GM12878 (cell line): ENCODE measurements around the gene TPRG1. TPM values are rescaled to one million over a fixed set of nuclear protein-coding genes. Genes with fewer than 3 reads are reported as not detected.

ENCODE experiments used
- ATAC-seq: fragments of 200-7000 bp; cut with Tn5 transposase; 3 replicates; pipeline ENCODE4 v1.9.1; 2020; ENCODE audit warnings: mild to moderate bottlenecking, moderate library complexity
- BruUV-seq: library from RNA; stranded (reverse); fragments of 400-500 nt; replicated peaks from 2 replicates; lab custom pipeline; 2021; lab: Mats Ljungman, UMichigan
- CTCF ChIA-PET: fragments of 300-600 bp; sonication (Branson Sonifier 250); formaldehyde crosslinking; extraction: SDS; loops from one replicate; lab custom pipeline; 2021; ENCODE audit warnings: inconsistent platforms; lab: Yijun Ruan, JAX
- POLR2A ChIA-PET: fragments of 350-600 bp; formaldehyde crosslinking; extraction: SDS; loops from one replicate; lab custom pipeline; 2021; ENCODE audit warnings: inconsistent platforms; lab: Charles Lee
- RAD21 ChIA-PET: fragments of 300-600 bp; sonication (Branson Sonifier 250); formaldehyde crosslinking; loops from one replicate; lab custom pipeline; 2023; ENCODE audit warnings: antibody characterized with exemption; ENCODE audit not compliant: unreplicated experiment; lab: Charles Lee
- SMC1A ChIA-PET: fragments of 300-600 bp; sonication (Branson Sonifier 250); formaldehyde crosslinking; loops from one replicate; lab custom pipeline; 2023; ENCODE audit not compliant: unreplicated experiment, uncharacterized antibody; lab: Charles Lee
- DNase-seq: peaks from one replicate; pipeline ENCODE4 v3.0.0-alpha.2; 2011; ENCODE audit warnings: low read depth, low spot score
- FAIRE-seq: peaks from 3 replicates; lab custom pipeline; 2011; peaks lifted over from hg19 to GRCh38; lab: Jason Lieb, UNC
- H2AFZ ChIP-seq: 2 replicates; pipeline ENCODE4 v1.6.0; 2011; ENCODE audit warnings: low read depth, low read length, control low read depth; ENCODE audit not compliant: control insufficient read depth
- H3K27ac ChIP-seq: 2 replicates; pipeline ENCODE4 v1.5.1; 2011; ENCODE audit warnings: control low read depth; ENCODE audit not compliant: control insufficient read depth, insufficient read depth
- H3K27me3 ChIP-seq, 2 experiments: replicated peaks in 1 of 2; 2 replicates each; pipeline versions ENCODE4 v1.6.0 to v1.6.1; 2011; ENCODE audit warnings: low read length in 1 of 2; ENCODE audit not compliant: control insufficient read depth in 2 of 2, insufficient read depth in 2 of 2
- H3K36me3 ChIP-seq, 2 experiments: 2 replicates each; pipeline ENCODE4 v1.5.1; 2011; ENCODE audit warnings: low read length in 1 of 2; ENCODE audit not compliant: control insufficient read depth in 2 of 2, insufficient read depth in 2 of 2
- H3K4me1 ChIP-seq: 2 replicates; pipeline ENCODE4 v1.6.1; 2011; ENCODE audit warnings: mild to moderate bottlenecking, low read length, moderate library complexity, mixed read lengths; ENCODE audit not compliant: control insufficient read depth, insufficient read depth
- H3K4me2 ChIP-seq: 2 replicates; pipeline ENCODE4 v1.6.0; 2011; ENCODE audit warnings: control low read depth; ENCODE audit not compliant: control insufficient read depth, insufficient read depth
- H3K4me3 ChIP-seq: fragments of 200-600 bp; sonication (generic); 2 replicates; pipeline ENCODE4 v1.5.1; 2016
- H3K79me2 ChIP-seq: 2 replicates; pipeline ENCODE4 v1.6.0; 2011; ENCODE audit warnings: low read length; ENCODE audit not compliant: control insufficient read depth, insufficient read depth
- H3K9ac ChIP-seq: 2 replicates; pipeline ENCODE4 v1.8.0; 2011; ENCODE audit warnings: low read length, control low read depth, mixed read lengths; ENCODE audit not compliant: control insufficient read depth, insufficient read depth
- H3K9me3 ChIP-seq: replicated peaks from 3 replicates; pipeline ENCODE4 v1.5.1; 2011; ENCODE audit warnings: mild to moderate bottlenecking, low read length; ENCODE audit not compliant: control insufficient read depth, insufficient read depth
- H4K20me1 ChIP-seq: 2 replicates; pipeline ENCODE4 v1.6.0; 2011; ENCODE audit not compliant: control insufficient read depth, insufficient read depth
- CHD4 ChIP-seq: fragments of 200-600 bp; sonication (generic); IDR thresholded peaks from 2 replicates; pipeline ENCODE4 v1.6.1; 2016; ENCODE audit warnings: mild to moderate bottlenecking
- FOS ChIP-seq: IDR thresholded peaks from 3 replicates; pipeline ENCODE4 v1.6.1; 2011; ENCODE audit warnings: borderline replicate concordance; ENCODE audit not compliant: insufficient read length; ENCODE audit errors: extremely low read depth
- MYB ChIP-seq: fragments of 150-350 bp; IDR thresholded peaks from 2 replicates; pipeline ENCODE4 v1.6.1; 2014; ENCODE audit warnings: mild to moderate bottlenecking, low read depth, low read length, borderline replicate concordance
- RAD21 ChIP-seq: IDR thresholded peaks from 2 replicates; pipeline ENCODE4 v1.6.1; 2011; ENCODE audit warnings: mild to moderate bottlenecking, low read depth, low read length, moderate library complexity; ENCODE audit not compliant: insufficient read depth
- SIN3A ChIP-seq: IDR thresholded peaks from 2 replicates; pipeline ENCODE4 v1.6.1; 2012; ENCODE audit warnings: low read depth, low read length, improper control_type of control experiment
- ZNF622 ChIP-seq: fragments of 450-650 bp; IDR thresholded peaks from 2 replicates; pipeline ENCODE4 v1.6.1; 2017; ENCODE audit warnings: mild to moderate bottlenecking, inconsistent platforms
- WGBS: methylation state at CpG from one replicate; pipeline ENCODE4 v1.1.6; 2016; ENCODE audit warnings: low lambda C conversion rate; ENCODE audit not compliant: insufficient replicate concordance, insufficient coverage; ENCODE audit errors: missing lambda C conversion rate; 5-methylcytosine and 5-hydroxymethylcytosine counted together
- in situ Hi-C: fragments of 300-500 bp; cut with MboI; formaldehyde crosslinking; loops from 9 replicates; pipeline ENCODE4 v1.14.3; 2018; ENCODE audit warnings: mixed read lengths
- intact Hi-C: fragments of 100-400 bp; cut with micrococcal nuclease; formaldehyde crosslinking; loops from one replicate; pipeline ENCODE4 v1.14.2; 2022; ENCODE audit not compliant: unreplicated experiment
- polyA plus RNA-seq, 11 experiments: library from polyadenylated mRNA; depleted of rRNA in 4 of 11; unstranded in 6 of 11; stranded (reverse) in 5 of 11; fragments of >200 nt; fragmentation: Nextera tagmentation in 4 of 11; fragmentation: Illumina TruSeq in 1 of 11; extraction: Ambion mirVana in 4 of 11; extraction: Trizol in 1 of 11; gene quantifications; 1 replicate in 1 of 11; 2 replicates in 10 of 11; pipeline versions ENCODE4 v1.2.1 to v1.2.3, GENCODE V29; 2011 to 2016; ENCODE audit warnings: inconsistent platforms in 2 of 11, missing spikeins in 2 of 11, low read depth in 1 of 11
- total RNA-seq, 4 experiments: library from RNA; depleted of rRNA in 3 of 4; stranded (reverse); fragments of >200 nt in 3 of 4; fragmentation: Illumina TruSeq in 1 of 4; extraction: Trizol in 1 of 4; gene quantifications; 2 replicates each; pipeline versions ENCODE4 v1.2.1 to v1.2.3, GENCODE V29; 2013 to 2021
- TF ChIP-seq, protein P1 (sequence below): IDR thresholded peaks from 2 replicates; pipeline ENCODE4 v1.6.1; 2012; ENCODE audit warnings: low read depth, low read length, improper control_type of control experiment
- TF ChIP-seq, protein P2 (sequence below), 3 experiments: IDR thresholded peaks in 2 of 3; conservative IDR thresholded peaks in 1 of 3; 2 replicates each; pipeline ENCODE4 v1.5.1; 2011; ENCODE audit warnings: low read depth in 3 of 3, low read length in 3 of 3, mild to moderate bottlenecking in 3 of 3, control low read depth in 2 of 3, moderate library complexity in 2 of 3, inconsistent platforms in 1 of 3, mixed read lengths in 1 of 3; ENCODE audit not compliant: control insufficient read depth in 2 of 3, insufficient read depth in 1 of 3; ENCODE audit errors: extremely low read depth in 1 of 3
- TF ChIP-seq, protein P3 (sequence below): fragments of 450-650 bp; IDR thresholded peaks from 2 replicates; pipeline ENCODE4 v1.6.1; 2016; ENCODE audit warnings: mild to moderate bottlenecking, moderate library complexity, borderline replicate concordance

TPRG1 gene
- total and polyA plus RNA-seq, 10 of the 15 experiments (the other 5 are each of a cell fraction or from before 2014, with no cell fraction given), result 0.26 to 30.7 (median 3.6) TPM

DNA sequence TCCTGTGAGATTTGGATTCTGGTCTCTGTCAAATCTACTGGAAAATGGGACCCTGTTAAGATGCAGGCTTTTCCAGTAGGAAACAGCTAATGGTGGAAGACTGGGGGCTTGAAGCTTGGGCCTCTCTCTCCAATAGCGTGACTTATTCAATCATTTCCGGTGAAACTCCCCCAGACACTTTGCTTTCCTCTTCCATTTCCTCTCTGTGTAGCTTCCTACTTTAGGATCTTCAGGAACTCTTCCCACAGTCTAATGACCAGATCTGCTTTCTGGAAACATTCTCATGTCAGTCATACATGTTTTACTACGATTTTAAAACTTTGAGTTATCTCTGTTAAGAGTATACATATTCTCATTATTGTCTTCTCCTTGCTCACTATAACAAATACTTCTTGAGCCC lies 28.0 kb upstream of the TPRG1 start:
- Histone ChIP-seq H4K20me1 (no peaks in the 10 kb centered on the region), H3K9me3 (no peaks in the 10 kb centered on the region), H3K79me2 (no peaks in the 10 kb centered on the region), H3K27me3 (peaks cover 1 to 5% of the 10 kb centered on the region in 2 experiments; a peak in 3 of 4 replicates), H3K4me2 (no peak overlapping the region), H2AFZ (no peak overlapping the region), H3K36me3 (no peaks in the 10 kb centered on the region), H3K4me3 (no peak overlapping the region), H3K9ac (no peak overlapping the region), H3K4me1 (no peaks in the 10 kb centered on the region), H3K27ac (no peak overlapping the region)
- 19% methylated on average over 3 of the region's 3 CpGs for WGBS
- SMC1A ChIA-PET, result interaction anchor here (1.2 kb wide), 1 partner anchor 1406 kb away, joined by 3 read pairs; no protein-coding TSS in a partner anchor
- CTCF ChIA-PET, result interaction anchor here (0.9 kb wide), 1 partner anchor 1405 kb away, joined by 3 read pairs; no protein-coding TSS in a partner anchor
- no peak for FAIRE-seq
- intact Hi-C loops (loop anchor here (5.0 to 10.0 kb wide), 2 partner anchors 101 to 189 kb away; no protein-coding TSS in a partner anchor), in situ Hi-C loops (no loop called here)
- RAD21 ChIA-PET, result interaction anchor here (1.0 kb wide), 1 partner anchor 1405 kb away, joined by 4 read pairs; no protein-coding TSS in a partner anchor
- POLR2A ChIA-PET, result no interaction called here
- TF ChIP-seq MYB (no peak), SIN3A (no peak), CHD4 (no peak), FOS (no peak), ZNF622 (no peak)
- TF ChIP-seq, protein P1, sequence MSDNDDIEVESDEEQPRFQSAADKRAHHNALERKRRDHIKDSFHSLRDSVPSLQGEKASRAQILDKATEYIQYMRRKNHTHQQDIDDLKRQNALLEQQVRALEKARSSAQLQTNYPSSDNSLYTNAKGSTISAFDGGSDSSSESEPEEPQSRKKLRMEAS, result no peak
- no TSS peak for BruUV-seq
- no peak for ATAC-seq
- DNase-seq, result no peak

DNA sequence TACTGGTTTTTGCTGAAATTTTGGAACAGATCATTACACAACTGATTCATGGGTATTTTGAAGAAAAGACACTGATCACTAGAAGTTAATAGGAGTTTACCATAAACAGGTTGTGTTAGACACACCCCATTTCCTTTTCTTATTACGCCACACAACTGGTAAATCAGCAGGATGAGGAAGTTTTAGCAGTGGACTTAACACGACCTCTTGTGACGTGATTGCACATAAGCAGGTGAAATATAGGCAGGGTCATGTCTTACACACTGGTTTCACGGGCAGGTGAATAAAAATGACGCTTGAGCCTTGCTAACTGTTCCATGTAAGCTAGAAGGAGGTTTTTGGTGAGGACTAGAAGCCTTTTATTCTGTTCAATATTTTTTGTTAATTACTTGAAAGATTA lies 27.1 kb upstream of the TPRG1 start:
- DNase-seq (no peak), FAIRE-seq (no peak), ATAC-seq (no peak)
- Histone ChIP-seq H3K9me3 (no peaks in the 10 kb centered on the region), H3K27me3 (peaks cover 1 to 7% of the 10 kb centered on the region in 2 experiments; a peak in 3 of 4 replicates), H3K79me2 (no peaks in the 10 kb centered on the region), H4K20me1 (no peaks in the 10 kb centered on the region), H2AFZ (no peak overlapping the region), H3K36me3 (no peaks in the 10 kb centered on the region), H3K4me1 (no peaks in the 10 kb centered on the region), H3K27ac (no peak overlapping the region), H3K4me2 (no peak overlapping the region), H3K4me3 (no peak overlapping the region), H3K9ac (no peak overlapping the region)
- BruUV-seq, result no TSS peak
- 8% methylated on average over 5 of the region's 5 CpGs for WGBS
- in situ Hi-C loops (loop anchor here (5.0 kb wide), 1 partner anchor 1407 kb away; no protein-coding TSS in a partner anchor), intact Hi-C loops (loop anchor here (5.0 to 10.0 kb wide), 2 partner anchors 102 to 190 kb away; no protein-coding TSS in a partner anchor)
- ChIA-PET POLR2A (no interaction called here), RAD21 (no interaction called here), SMC1A (interaction anchor here (0.6 to 1.2 kb wide), 3 partner anchors 8 to 1406 kb away, joined by 3 read pairs; no protein-coding TSS in a partner anchor), CTCF (interaction anchor here (2.4 kb wide), 1 partner anchor 1406 kb away, joined by 10 read pairs; no protein-coding TSS in a partner anchor)
- 0 out of 2 replicates have a peak, but pooled peaks have one; percentile 16 for TF ChIP-seq RAD21
- TF ChIP-seq, protein P2, sequence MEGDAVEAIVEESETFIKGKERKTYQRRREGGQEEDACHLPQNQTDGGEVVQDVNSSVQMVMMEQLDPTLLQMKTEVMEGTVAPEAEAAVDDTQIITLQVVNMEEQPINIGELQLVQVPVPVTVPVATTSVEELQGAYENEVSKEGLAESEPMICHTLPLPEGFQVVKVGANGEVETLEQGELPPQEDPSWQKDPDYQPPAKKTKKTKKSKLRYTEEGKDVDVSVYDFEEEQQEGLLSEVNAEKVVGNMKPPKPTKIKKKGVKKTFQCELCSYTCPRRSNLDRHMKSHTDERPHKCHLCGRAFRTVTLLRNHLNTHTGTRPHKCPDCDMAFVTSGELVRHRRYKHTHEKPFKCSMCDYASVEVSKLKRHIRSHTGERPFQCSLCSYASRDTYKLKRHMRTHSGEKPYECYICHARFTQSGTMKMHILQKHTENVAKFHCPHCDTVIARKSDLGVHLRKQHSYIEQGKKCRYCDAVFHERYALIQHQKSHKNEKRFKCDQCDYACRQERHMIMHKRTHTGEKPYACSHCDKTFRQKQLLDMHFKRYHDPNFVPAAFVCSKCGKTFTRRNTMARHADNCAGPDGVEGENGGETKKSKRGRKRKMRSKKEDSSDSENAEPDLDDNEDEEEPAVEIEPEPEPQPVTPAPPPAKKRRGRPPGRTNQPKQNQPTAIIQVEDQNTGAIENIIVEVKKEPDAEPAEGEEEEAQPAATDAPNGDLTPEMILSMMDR (IDR thresholded peaks at IDR 0.05 in 2 of 3, conservative IDR thresholded peaks at IDR 0.05 in 1 of 3; ENCODE audit: control insufficient read depth in 2 of 3, extremely low read depth in 1 of 3, insufficient read depth in 1 of 3, low read depth in 3 of 3, low read length in 3 of 3), result peak in 1 of 3 experiments; percentile 4; a peak in 1 of 6 replicates
- TF ChIP-seq, protein P3, sequence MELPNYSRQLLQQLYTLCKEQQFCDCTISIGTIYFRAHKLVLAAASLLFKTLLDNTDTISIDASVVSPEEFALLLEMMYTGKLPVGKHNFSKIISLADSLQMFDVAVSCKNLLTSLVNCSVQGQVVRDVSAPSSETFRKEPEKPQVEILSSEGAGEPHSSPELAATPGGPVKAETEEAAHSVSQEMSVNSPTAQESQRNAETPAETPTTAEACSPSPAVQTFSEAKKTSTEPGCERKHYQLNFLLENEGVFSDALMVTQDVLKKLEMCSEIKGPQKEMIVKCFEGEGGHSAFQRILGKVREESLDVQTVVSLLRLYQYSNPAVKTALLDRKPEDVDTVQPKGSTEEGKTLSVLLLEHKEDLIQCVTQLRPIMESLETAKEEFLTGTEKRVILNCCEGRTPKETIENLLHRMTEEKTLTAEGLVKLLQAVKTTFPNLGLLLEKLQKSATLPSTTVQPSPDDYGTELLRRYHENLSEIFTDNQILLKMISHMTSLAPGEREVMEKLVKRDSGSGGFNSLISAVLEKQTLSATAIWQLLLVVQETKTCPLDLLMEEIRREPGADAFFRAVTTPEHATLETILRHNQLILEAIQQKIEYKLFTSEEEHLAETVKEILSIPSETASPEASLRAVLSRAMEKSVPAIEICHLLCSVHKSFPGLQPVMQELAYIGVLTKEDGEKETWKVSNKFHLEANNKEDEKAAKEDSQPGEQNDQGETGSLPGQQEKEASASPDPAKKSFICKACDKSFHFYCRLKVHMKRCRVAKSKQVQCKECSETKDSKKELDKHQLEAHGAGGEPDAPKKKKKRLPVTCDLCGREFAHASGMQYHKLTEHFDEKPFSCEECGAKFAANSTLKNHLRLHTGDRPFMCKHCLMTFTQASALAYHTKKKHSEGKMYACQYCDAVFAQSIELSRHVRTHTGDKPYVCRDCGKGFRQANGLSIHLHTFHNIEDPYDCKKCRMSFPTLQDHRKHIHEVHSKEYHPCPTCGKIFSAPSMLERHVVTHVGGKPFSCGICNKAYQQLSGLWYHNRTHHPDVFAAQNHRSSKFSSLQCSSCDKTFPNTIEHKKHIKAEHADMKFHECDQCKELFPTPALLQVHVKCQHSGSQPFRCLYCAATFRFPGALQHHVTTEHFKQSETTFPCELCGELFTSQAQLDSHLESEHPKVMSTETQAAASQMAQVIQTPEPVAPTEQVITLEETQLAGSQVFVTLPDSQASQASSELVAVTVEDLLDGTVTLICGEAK, result no peak
